HG03565 (cell line): ENCODE results near the gene TMEM97.
"Not testable (repeated sequence)": the region's sequence is repeated elsewhere in the genome, so short reads cannot be mapped to it uniquely, and the experiment has no call there.

Experiments
- ATAC-seq: cut with Tn5 transposase; IDR thresholded peaks from one replicate; pipeline ENCODE4 v1.9.1; 2021; ENCODE audit warnings: mild to moderate bottlenecking, moderate library complexity; ENCODE audit not compliant: unreplicated experiment

The TMEM97 gene

GRCh38 chr17:28318759-28319597 is at the start of gene TMEM97:
TSS of gene TMEM97 (plus strand) at chr17:28319200. CDS start at chr17:28319240, 40 bp downstream.
- ATAC-seq = peak; percentile 84

- no peak for ATAC-seq
These were observed 48.9 kb upstream of the TMEM97 start for GRCh38 chr17:28270055-28270454.

- no peak for ATAC-seq
These were observed 48.1 kb upstream of the TMEM97 start for GRCh38 chr17:28270926-28271325.

- ATAC-seq = no peak
These were observed 47.6 kb upstream of the TMEM97 start for GRCh38 chr17:28271431-28271830.

GRCh38 chr17:28272166-28272565 is 46.8 kb upstream of the TMEM97 start:
- no peak for ATAC-seq

GRCh38 chr17:28273341-28273740 is 45.7 kb upstream of the TMEM97 start:
- not testable (repeated sequence) for ATAC-seq

GRCh38 chr17:28274591-28275265 is 44.3 kb upstream of the TMEM97 start:
- ATAC-seq = no peak

GRCh38 chr17:28276011-28276410 is 43.0 kb upstream of the TMEM97 start:
- ATAC-seq = no peak

- ATAC-seq = no peak
These were observed 39.6 kb upstream of the TMEM97 start for GRCh38 chr17:28279411-28279810.

- ATAC-seq = no peak
These were observed 38.2 kb upstream of the TMEM97 start for GRCh38 chr17:28280826-28281225.

GRCh38 chr17:28282596-28282995 is 36.4 kb upstream of the TMEM97 start:
- ATAC-seq = no peak

GRCh38 chr17:28285965-28286364 is 33.0 kb upstream of the TMEM97 start:
- no peak for ATAC-seq

- no peak for ATAC-seq
These were observed 28.3 kb upstream of the TMEM97 start for GRCh38 chr17:28290703-28291102.

GRCh38 chr17:28291780-28292330 is 27.1 kb upstream of the TMEM97 start:
- no peak for ATAC-seq

GRCh38 chr17:28292878-28293277 is 26.1 kb upstream of the TMEM97 start:
- ATAC-seq = not testable (repeated sequence)

GRCh38 chr17:28293994-28294393 is 25.0 kb upstream of the TMEM97 start:
- ATAC-seq = no peak

- no peak for ATAC-seq
These were observed 23.1 kb upstream of the TMEM97 start for GRCh38 chr17:28295677-28296578.

- ATAC-seq = no peak
These were observed 20.6 kb upstream of the TMEM97 start for GRCh38 chr17:28298449-28298848.

GRCh38 chr17:28306954-28307401 is 12.0 kb upstream of the TMEM97 start:
- no peak for ATAC-seq

GRCh38 chr17:28313841-28314240 is 5.2 kb upstream of the TMEM97 start:
- ATAC-seq = no peak
